Sigmoid colon (tissue), 7 donors: ENCODE results near the gene RITA1. TPM values are rescaled to one million over a fixed set of nuclear protein-coding genes. Genes with fewer than 3 reads are reported as not detected.

ENCODE experiments used
- DNase-seq: peaks from one replicate; pipeline ENCODE4 v3.0.0-alpha.2; 2019
- H3K27ac ChIP-seq, 4 donors: fragments of 200-600 bp; sonication (generic); one replicate each; pipeline ENCODE4 v1.5.1; 2016 to 2019; ENCODE audit warnings: mild to moderate bottlenecking in 1 of 4
- H3K27me3 ChIP-seq, 3 donors: fragments of 200-600 bp; sonication (generic); one replicate each; pipeline ENCODE4 v1.5.1; 2019; ENCODE audit warnings: mild to moderate bottlenecking in 1 of 3
- H3K36me3 ChIP-seq, 4 donors: fragments of 200-600 bp; sonication (generic); one replicate each; pipeline ENCODE4 v1.5.1; 2016 to 2019
- H3K4me1 ChIP-seq, 4 donors: fragments of 200-600 bp; sonication (generic); one replicate each; pipeline ENCODE4 v1.5.1; 2017 to 2019
- H3K4me3 ChIP-seq, 4 donors: fragments of 200-600 bp; sonication (generic); one replicate each; pipeline ENCODE4 v1.5.1; 2017 to 2019; ENCODE audit warnings: mild to moderate bottlenecking in 2 of 4, moderate library complexity in 1 of 4
- H3K9me3 ChIP-seq, 4 donors: fragments of 200-600 bp in 3 of 4; sonication (generic) in 3 of 4; one replicate each; pipeline versions ENCODE4 v1.5.1 to v1.6.1; 2013 to 2019
- CTCF ChIP-seq, 4 experiments: fragments of 450-650 bp in 3 of 4; fragments of 200-600 bp in 1 of 4; IDR thresholded peaks; one replicate each; pipeline ENCODE4 v1.5.1; 2016 to 2019; ENCODE audit warnings: antibody characterized with exemption in 4 of 4, mild to moderate bottlenecking in 3 of 4, moderate library complexity in 2 of 4
- EP300 ChIP-seq, 4 donors: sonication (generic); formaldehyde crosslinking; IDR thresholded peaks; one replicate each; pipeline ENCODE4 v1.6.1; 2017; ENCODE audit warnings: antibody characterized with exemption in 4 of 4
- POLR2A ChIP-seq, 2 donors: fragments of 450-650 bp; IDR thresholded peaks; one replicate each; pipeline ENCODE4 v1.6.1; 2016; ENCODE audit warnings: antibody characterized with exemption in 2 of 2, mild to moderate bottlenecking in 2 of 2, moderate library complexity in 2 of 2
- POLR2AphosphoS5 ChIP-seq, 4 donors: sonication (generic); formaldehyde crosslinking; IDR thresholded peaks; one replicate each; pipeline ENCODE4 v1.6.1; 2017; ENCODE audit warnings: antibody characterized with exemption in 4 of 4
- WGBS, 2 donors: extraction: QIAGEN DNeasy Blood & Tissue Kit; methylation state at CpG; one replicate each; pipeline ENCODE4 v1.1.7; 2013; 5-methylcytosine and 5-hydroxymethylcytosine counted together
- intact Hi-C: fragments of 100-400 bp; cut with DNase I; formaldehyde crosslinking; loops from one replicate; pipeline ENCODE4 v1.15.1; 2023
- polyA plus RNA-seq, 3 donors: library from polyadenylated mRNA; stranded (reverse); fragments of 200-250 nt; gene quantifications; one replicate each; pipeline ENCODE4 v1.2.3, GENCODE V29; 2013
- total RNA-seq, 4 donors: library from RNA; depleted of rRNA; stranded (reverse); fragments of >200 nt; gene quantifications; one replicate each; pipeline ENCODE4 v1.1.0, GENCODE V29; 2016
- donor health status: healthy with polysubstance abuse.
- donor health status: Bipolar disorder and iron deficiency.
- donor health status: healthy.

The RITA1 gene
- total and polyA plus RNA-seq, 7 donors = 12.5 to 28.4 (median 16.5) TPM

GRCh38 chr12:113216027-113216426 is 30.5 kb downstream of the RITA1 start:
- Histone ChIP-seq H3K27ac (no peak overlapping the region), H3K9me3 (no peaks in the 10 kb centered on the region), H3K4me1 (peaks cover 0 to 7% (median 6%) of the 10 kb centered on the region in 4 donors), H3K4me3 (no peak overlapping the region), H3K27me3 (no peaks in the 10 kb centered on the region), H3K36me3 (no peaks in the 10 kb centered on the region)
- 86 to 91% methylated on average over 2 of the region's 2 CpGs for WGBS, 2 donors
- TF ChIP-seq EP300 (IDR thresholded peaks at IDR 0.05) (no peak), CTCF (IDR thresholded peaks at IDR 0.05) (no peak), POLR2A (IDR thresholded peaks at IDR 0.05) (no peak), POLR2AphosphoS5 (IDR thresholded peaks at IDR 0.05) (no peak)
- intact Hi-C loops = loop anchor here (10.0 kb wide), 1 partner anchor 911 kb away; no protein-coding TSS in a partner anchor
- no peak for DNase-seq

DNA sequence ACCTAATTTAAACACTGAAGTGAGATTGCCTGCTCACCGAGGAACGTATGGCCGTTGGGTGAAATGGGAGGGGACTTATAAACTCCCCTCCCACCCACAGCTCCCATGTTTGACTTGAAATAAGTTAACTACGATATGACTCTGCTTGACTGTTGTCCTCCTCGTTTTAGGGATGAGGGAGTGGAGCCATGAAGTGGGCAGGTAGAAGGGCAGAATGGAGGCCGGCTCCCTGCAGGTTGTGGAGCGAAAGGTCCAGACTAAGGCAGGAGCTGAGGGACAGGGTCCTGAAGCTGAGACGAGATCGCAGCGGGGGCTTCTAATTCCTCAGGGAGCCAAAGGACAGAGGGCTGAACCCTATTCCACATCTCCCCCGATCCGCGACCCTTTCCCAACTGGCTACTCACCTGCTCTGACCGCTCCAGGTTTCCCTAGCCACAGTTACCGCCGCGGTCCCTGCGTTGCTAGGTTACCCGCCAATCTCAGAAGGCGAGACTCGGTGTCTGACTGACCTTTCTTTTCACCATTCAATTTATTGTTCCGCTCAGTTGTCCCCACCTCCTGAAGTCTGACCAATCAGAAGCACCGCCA is 35.2 kb downstream of the RITA1 start:
- 1% methylated on average over 23 of the region's 23 CpGs for WGBS, 2 donors
- peak overlapping the region; percentile 29 to 94 (median 56) for H3K4me3 ChIP-seq

DNA sequence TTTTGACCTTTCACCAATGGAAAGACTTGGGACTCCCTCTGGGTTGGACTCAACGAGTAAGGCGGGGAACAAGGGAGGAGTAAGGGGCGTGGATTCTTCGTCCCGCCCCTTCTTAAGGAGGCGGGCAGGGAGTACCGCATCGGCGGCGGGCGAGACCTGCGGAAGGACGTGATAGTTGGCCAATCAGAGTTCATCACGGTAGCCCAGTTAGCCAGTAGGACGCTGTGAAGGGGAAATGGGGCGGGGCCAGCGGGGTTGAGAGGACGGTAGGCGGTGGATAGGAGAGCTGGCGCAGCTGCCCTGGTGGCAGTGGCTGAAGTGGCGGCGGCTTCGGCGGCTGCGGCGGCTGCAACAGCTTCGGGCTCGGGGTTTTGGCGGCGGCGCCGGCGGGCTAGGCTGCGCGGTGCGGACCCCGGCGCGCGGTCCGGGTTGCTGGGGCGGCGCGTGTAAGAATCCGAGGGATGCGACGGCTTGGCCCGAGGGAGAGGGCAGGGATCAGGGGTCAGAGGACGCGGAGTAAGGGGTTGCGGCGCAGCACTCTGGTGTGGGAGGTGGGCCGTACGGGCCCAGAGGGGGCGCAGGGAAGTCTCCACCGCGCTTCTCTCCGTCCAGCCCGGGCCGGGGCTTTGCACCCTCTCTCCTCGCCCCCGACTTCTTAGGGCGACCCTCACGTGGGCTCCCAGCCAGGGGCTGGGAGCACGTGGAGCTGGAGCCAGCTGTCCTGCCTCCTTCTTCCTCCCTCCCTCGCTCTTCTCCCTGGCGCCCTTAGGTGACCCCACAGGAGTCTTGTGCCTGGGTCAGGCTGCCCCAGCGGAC is 35.9 kb downstream of the RITA1 start, which contains the start of gene TPCN1:
TSS of gene TPCN1 (plus strand) at position 284 of the 816 bp plus-strand sequence. CDS start 5,389 bp downstream, outside the sequence.
- 0 to 1% methylated on average over 68 of the region's 68 CpGs for WGBS, 2 donors
- Histone ChIP-seq H3K4me3 (peak within 1 kb of the TSS; percentile 77 to 97 (median 94)), H3K36me3 (no peaks in the 10 kb centered on the region), H3K27ac (peak within 1 kb of the TSS; percentile 93 to 98 (median 96)), H3K9me3 (no peaks in the 10 kb centered on the region), H3K27me3 (no peaks in the 10 kb centered on the region), H3K4me1 (peaks cover 0 to 38% (median 30%) of the 10 kb centered on the region in 4 donors)
- intact Hi-C loops = loop anchor here (1.0 to 2.0 kb wide), 2 partner anchors 37 to 137 kb away; partner anchors contain the start of genes DDX54, PLBD2 and RITA1
- peak; percentile 100 for DNase-seq
- no peak for TF ChIP-seq CTCF (IDR thresholded peaks at IDR 0.05)
- TF ChIP-seq EP300 (IDR thresholded peaks at IDR 0.05) = no peak
- TF ChIP-seq POLR2AphosphoS5 (IDR thresholded peaks at IDR 0.05) = peak; percentile 92 to 98 (median 98)
- peak; percentile 82 to 89 for TF ChIP-seq POLR2A (IDR thresholded peaks at IDR 0.05)

More for the DNA sequence above, 35.2 kb downstream of the RITA1 start:
- peaks cover 0 to 36% (median 30%) of the 10 kb centered on the region in 4 donors for H3K4me1 ChIP-seq
- DNase-seq = no peak
- TF ChIP-seq EP300 (IDR thresholded peaks at IDR 0.05) (no peak), CTCF (IDR thresholded peaks at IDR 0.05) (no peak), POLR2AphosphoS5 (IDR thresholded peaks at IDR 0.05) (no peak), POLR2A (IDR thresholded peaks at IDR 0.05) (no peak)
- no peaks in the 10 kb centered on the region for H3K27me3 ChIP-seq
- H3K9me3 ChIP-seq = no peaks in the 10 kb centered on the region
- H3K27ac ChIP-seq = peak overlapping the region in 3 of 4 donors; percentile 60 to 65 (median 64)
- intact Hi-C loops = loop anchor here (1.0 to 2.0 kb wide), 2 partner anchors 36 to 138 kb away; partner anchors contain the start of genes DDX54, PLBD2 and RITA1
- no peaks in the 10 kb centered on the region for H3K36me3 ChIP-seq

DNA sequence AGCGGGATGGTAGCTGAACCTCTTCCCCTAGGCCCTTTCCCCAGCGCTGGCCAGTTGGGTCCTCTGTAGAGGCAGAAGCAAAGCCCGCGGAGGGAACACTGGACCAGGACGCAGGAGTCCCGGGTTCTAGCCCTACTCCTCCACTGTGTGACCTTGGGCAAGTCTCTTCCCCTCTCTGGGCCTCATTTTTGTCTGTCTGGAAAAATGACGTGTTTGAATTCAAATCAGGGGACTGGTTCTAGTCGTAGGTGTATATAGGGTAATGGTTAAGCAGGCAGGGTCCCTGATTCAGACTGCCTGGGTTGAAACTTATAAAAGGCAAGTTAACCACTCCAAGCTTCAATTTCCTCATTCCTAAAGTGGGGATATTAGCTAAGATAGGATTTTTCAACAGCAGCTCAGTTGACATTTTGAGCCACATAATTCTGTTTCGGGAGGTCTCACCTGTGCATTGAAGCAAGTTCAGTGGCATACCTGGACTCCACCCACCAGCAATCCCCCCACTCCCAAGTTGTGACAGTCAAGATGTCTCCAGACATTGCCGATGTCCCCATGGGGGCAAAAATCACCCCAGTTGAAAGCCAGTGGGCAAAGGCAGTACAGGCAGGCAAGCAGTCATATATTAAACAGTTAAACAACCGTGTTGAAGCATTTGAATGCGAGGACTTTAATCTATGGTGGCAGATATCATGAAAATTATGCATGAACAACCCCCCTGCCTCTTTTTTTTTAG is 36.6 kb downstream of the RITA1 start:
- Histone ChIP-seq H3K4me1 (peaks cover 0 to 45% (median 30%) of the 10 kb centered on the region in 4 donors), H3K4me3 (peak overlapping the region; percentile 77 to 97 (median 94)), H3K27ac (peak overlapping the region; percentile 93 to 98 (median 96)), H3K36me3 (peaks cover 0 to 7% (median 6%) of the 10 kb centered on the region in 4 donors), H3K27me3 (no peaks in the 10 kb centered on the region), H3K9me3 (no peaks in the 10 kb centered on the region)
- no peak for DNase-seq
- 3 to 23% methylated on average over 12 of the region's 12 CpGs for WGBS, 2 donors
- TF ChIP-seq EP300 (IDR thresholded peaks at IDR 0.05) (no peak), POLR2AphosphoS5 (IDR thresholded peaks at IDR 0.05) (no peak), POLR2A (IDR thresholded peaks at IDR 0.05) (no peak), CTCF (IDR thresholded peaks at IDR 0.05) (no peak)
- intact Hi-C loops = loop anchor here (1.0 to 2.0 kb wide), 3 partner anchors 25 to 136 kb away; partner anchors contain the start of genes DDX54, PLBD2 and RITA1
